GM08714 (cell line): ENCODE data around the gene RBM44.
"Not testable (repeated sequence)": the region's sequence is repeated elsewhere in the genome, so short reads cannot be mapped to it uniquely, and the experiment has no call there.

Experiments
- H3K4me3 ChIP-seq: fragments of 200-500 bp; sonication (Bioruptor generic); 2 replicates; pipeline ENCODE4 v1.5.1; 2014; ENCODE audit warnings: mild to moderate bottlenecking, low read length, inconsistent platforms
- ZNF274 ChIP-seq: IDR thresholded peaks from 2 replicates; pipeline ENCODE4 v1.6.1; 2012; ENCODE audit warnings: mild to moderate bottlenecking, low read depth, low read length

Gene RBM44

GRCh38 chr2:237806334-237806733 lies 7.8 kb downstream of the RBM44 start:
- no peak for TF ChIP-seq ZNF274
- H3K4me3 ChIP-seq: no peak overlapping the region

GRCh38 chr2:237815637-237816036 lies 17.1 kb downstream of the RBM44 start:
- no peak for TF ChIP-seq ZNF274
- no peak overlapping the region for H3K4me3 ChIP-seq

GRCh38 chr2:237816531-237816930 lies 18.0 kb downstream of the RBM44 start:
- no peak overlapping the region for H3K4me3 ChIP-seq
- no peak for TF ChIP-seq ZNF274

- TF ChIP-seq ZNF274: no peak
- no peak overlapping the region for H3K4me3 ChIP-seq
Observed at GRCh38 chr2:237818066-237818473, 19.5 kb downstream of the RBM44 start.

- no peak for TF ChIP-seq ZNF274
- no peak overlapping the region for H3K4me3 ChIP-seq
Observed at GRCh38 chr2:237819231-237819630, 20.7 kb downstream of the RBM44 start.

- H3K4me3 ChIP-seq: no peak overlapping the region
- TF ChIP-seq ZNF274: no peak
Observed at GRCh38 chr2:237820421-237820820, 21.8 kb downstream of the RBM44 start.

- no peak overlapping the region for H3K4me3 ChIP-seq
- no peak for TF ChIP-seq ZNF274
Observed at GRCh38 chr2:237823544-237823943, 25.0 kb downstream of the RBM44 start.

- no peak overlapping the region for H3K4me3 ChIP-seq
- no peak for TF ChIP-seq ZNF274
Observed at GRCh38 chr2:237824085-237824484, 25.5 kb downstream of the RBM44 start.

GRCh38 chr2:237827421-237827987 lies 28.9 kb downstream of the RBM44 start:
- H3K4me3 ChIP-seq: no peak overlapping the region
- TF ChIP-seq ZNF274: no peak

GRCh38 chr2:237830522-237830921 lies 31.9 kb downstream of the RBM44 start:
- no peak overlapping the region for H3K4me3 ChIP-seq
- no peak for TF ChIP-seq ZNF274

GRCh38 chr2:237833546-237833945 lies 35.0 kb downstream of the RBM44 start:
- H3K4me3 ChIP-seq: no peak overlapping the region
- no peak for TF ChIP-seq ZNF274

GRCh38 chr2:237835372-237835771 lies 36.8 kb downstream of the RBM44 start:
- TF ChIP-seq ZNF274: no peak
- no peak overlapping the region for H3K4me3 ChIP-seq

GRCh38 chr2:237841051-237841450 lies 42.5 kb downstream of the RBM44 start:
- TF ChIP-seq ZNF274: no peak
- H3K4me3 ChIP-seq: no peak overlapping the region

- not testable (repeated sequence) for H3K4me3 ChIP-seq
Observed at GRCh38 chr2:237848940-237849339, 50.4 kb downstream of the RBM44 start.

- no peak overlapping the region for H3K4me3 ChIP-seq
- no peak for TF ChIP-seq ZNF274
Observed at GRCh38 chr2:237854295-237854694, 55.7 kb downstream of the RBM44 start.

- H3K4me3 ChIP-seq: no peak overlapping the region
- TF ChIP-seq ZNF274: no peak
Observed at GRCh38 chr2:237857791-237858190, 59.2 kb downstream of the RBM44 start.
